ENCODE results near the gene SRSF12. TPM values are rescaled to one million over a fixed set of nuclear protein-coding genes. Genes with fewer than 3 reads are reported as not detected.

The SRSF12 gene
- polyA plus RNA-seq, 3 donors, result 0.22 to 0.45 (median 0.29) TPM

DNA sequence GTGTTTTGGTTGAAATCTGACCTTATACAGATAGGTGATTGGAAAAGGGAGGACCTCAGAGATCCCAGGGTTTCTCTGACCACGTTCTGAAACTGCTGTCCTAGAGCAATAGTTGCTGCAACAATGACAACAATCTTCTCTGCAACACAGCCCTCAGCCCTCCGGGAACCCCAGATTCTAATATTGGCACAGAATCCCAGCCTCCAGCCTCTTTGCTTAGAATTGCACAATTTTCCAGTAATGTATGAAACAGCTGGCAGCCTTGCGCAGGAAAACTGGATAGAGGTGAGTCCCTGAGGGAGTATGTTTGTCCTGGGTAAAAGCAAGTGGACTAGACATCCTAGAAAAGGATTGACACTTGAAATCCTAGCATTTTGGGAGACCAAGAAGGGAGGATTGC is 67.7 kb downstream of the SRSF12 start:
- H3K27ac ChIP-seq (ENCODE audit: low read depth, low read length), result no peak overlapping the region

DNA sequence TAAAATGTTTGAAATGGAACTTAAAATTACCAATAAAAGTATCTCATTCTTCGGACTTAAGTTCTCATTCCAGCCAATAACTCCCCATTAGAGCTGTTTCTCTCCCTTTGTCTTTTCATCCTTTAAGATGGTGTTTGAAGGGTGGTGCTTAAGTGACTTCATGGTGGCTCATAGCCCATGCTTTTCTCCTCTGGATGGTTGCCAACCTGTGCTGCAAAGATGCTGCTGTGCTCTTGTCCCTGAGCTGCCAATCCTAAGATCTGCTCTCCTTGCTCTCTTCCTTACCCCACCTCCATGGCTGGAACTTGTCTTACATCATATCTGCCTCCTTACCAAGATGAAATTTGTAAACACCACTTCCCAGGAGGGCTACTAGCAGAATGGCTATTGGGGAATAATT is 68.9 kb downstream of the SRSF12 start:
- no peak overlapping the region for H3K27ac ChIP-seq (ENCODE audit: low read depth, low read length)
- WGBS, 3 donors, result 67 to 86% (median 71%) methylated on average over 1 of the region's 1 CpG

More for the DNA sequence above, 67.7 kb downstream of the SRSF12 start:
- 13 to 58% (median 15%) methylated on average over 3 of the region's 3 CpGs for WGBS, 3 donors

DNA sequence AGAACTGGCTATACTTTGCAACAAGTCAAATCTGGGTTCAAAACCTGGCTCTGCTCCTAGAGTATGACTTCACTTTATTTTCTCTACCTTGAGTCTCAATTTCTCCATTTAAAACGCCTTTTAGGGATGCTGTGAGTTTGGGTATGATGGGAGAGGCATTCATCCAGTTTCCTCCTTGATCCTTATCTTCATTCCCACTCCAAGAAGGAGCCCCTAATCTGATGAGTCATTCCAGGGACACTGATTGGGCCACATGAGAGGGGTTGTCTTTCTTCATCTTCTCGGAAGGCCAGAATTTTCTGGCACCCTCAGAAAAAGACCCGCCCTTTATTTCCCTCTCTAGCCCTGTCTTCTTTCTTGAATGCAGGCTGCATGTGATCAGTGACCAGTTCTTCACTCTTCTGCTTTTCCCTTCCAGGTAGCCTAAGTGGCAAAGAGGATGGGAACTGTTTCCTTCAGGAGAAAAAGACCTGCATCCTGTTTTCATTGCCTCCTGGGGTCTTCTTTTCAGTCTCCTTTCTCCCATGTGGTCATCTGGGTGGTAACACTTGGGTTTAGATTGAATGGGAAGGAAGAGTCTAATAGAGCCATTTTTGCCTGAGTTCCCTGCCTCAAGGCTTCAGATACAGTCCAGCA is 69.5 kb downstream of the SRSF12 start:
- H3K27ac ChIP-seq (ENCODE audit: low read depth, low read length), result no peak overlapping the region
- 68 to 87% (median 75%) methylated on average over 3 of the region's 3 CpGs for WGBS, 3 donors

DNA sequence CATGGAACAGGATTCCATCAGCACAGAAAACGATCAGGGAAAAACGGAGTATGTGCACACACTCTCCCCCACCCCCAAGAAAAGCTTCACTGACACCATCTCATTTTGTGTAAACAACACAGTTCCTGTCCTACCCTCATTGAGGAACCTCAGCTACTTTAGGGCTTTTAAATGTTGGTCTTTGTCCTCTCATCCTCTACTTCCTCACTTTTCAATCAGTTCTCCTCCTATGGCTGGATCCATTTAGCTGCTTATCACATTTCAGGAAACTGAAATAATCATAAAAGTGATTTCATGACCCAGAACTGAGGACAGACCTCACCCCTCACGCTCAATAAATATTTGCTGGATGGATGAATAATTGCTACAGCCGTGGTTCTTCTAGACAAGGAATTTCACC is 70.4 kb downstream of the SRSF12 start:
- WGBS, 3 donors, result 50 to 69% (median 59%) methylated on average over 4 of the region's 4 CpGs
- H3K27ac ChIP-seq (ENCODE audit: low read depth, low read length), result no peak overlapping the region

Other genes starting within 250 kb of the SRSF12 start
- gene RNGTT, start 154.5 kb downstream of the SRSF12 start, polyA plus RNA-seq, result 1 to 10 TPM; 1.7 to 5.6 (median 3.7) TPM
- gene PNRC1, start 37.3 kb downstream of the SRSF12 start, polyA plus RNA-seq, result 100 to 1,000 TPM in 2 of 3 donors, 10 to 100 TPM in 1; 29.7 to 359 (median 175) TPM
- gene PM20D2, start 28.0 kb upstream of the SRSF12 start, polyA plus RNA-seq, result 1 to 10 TPM; 3.2 to 4.8 (median 4.0) TPM
- gene GABRR1, start 99.3 kb upstream of the SRSF12 start, polyA plus RNA-seq, result not detected
- gene GABRR2, start 197.2 kb upstream of the SRSF12 start, polyA plus RNA-seq, result under 1 TPM; 0.26 to 0.94 (median 0.56) TPM
- gene UBE2J1, start 234.7 kb upstream of the SRSF12 start, polyA plus RNA-seq, result 10 to 100 TPM; 24.2 to 37.5 (median 26.0) TPM